Measurements from ENCODE around the gene TIMM22.

TIMM22 gene

GRCh38 chr17:979539-980405 lies 17.2 kb upstream of the TIMM22 start, which contains the start of gene NXN (continued):
- no peak for TF ChIP-seq MZF1 (tag by site-specific recombination; IDR thresholded peaks at IDR 0.05; ENCODE audit: borderline replicate concordance)
- peak; percentile 92 for TF ChIP-seq KLF10 (tag by site-specific recombination; IDR thresholded peaks at IDR 0.05)
- no peak for TF ChIP-seq TCF7L2 (IDR thresholded peaks at IDR 0.05; ENCODE audit: borderline replicate concordance, low read depth, low read length)
- TF ChIP-seq BCL11A (tag by site-specific recombination; IDR thresholded peaks at IDR 0.05; ENCODE audit: low read depth), result peak; percentile 39; the same call in 1 of the 2 replicates
- TF ChIP-seq, protein P1, sequence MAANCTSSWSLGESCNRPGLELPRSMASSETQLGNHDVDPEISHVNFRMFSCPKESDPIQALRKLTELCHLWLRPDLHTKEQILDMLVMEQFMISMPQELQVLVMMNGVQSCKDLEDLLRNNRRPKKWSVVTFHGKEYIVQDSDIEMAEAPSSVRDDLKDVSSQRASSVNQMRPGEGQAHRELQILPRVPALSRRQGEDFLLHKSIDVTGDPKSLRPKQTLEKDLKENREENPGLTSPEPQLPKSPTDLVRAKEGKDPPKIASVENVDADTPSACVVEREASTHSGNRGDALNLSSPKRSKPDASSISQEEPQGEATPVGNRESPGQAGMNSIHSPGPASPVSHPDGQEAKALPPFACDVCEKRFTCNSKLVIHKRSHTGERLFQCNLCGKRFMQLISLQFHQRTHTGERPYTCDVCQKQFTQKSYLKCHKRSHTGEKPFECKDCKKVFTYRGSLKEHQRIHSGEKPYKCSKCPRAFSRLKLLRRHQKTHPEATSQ (tag by site-specific recombination; IDR thresholded peaks at IDR 0.05), result no peak
- no peak; the same call in 1 of the 2 replicates for TF ChIP-seq ZEB2 (tag by site-specific recombination; IDR thresholded peaks at IDR 0.05)
- no peak for TF ChIP-seq BCL6B (tag by site-specific recombination; IDR thresholded peaks at IDR 0.05)
- no peak for TF ChIP-seq YY2 (tag by site-specific recombination; IDR thresholded peaks at IDR 0.05)
- no peak for TF ChIP-seq ZNF621 (tag by site-specific recombination; IDR thresholded peaks at IDR 0.05)
- TF ChIP-seq ZNF549 (tag by site-specific recombination; IDR thresholded peaks at IDR 0.05), result no peak
- TF ChIP-seq SP3 (tag by site-specific recombination; IDR thresholded peaks at IDR 0.05), result peak; percentile 80
- no peak for TF ChIP-seq ZNF530 (tag by site-specific recombination; IDR thresholded peaks at IDR 0.05; ENCODE audit: low read depth)
- no peak for TF ChIP-seq ZBTB49 (tag by site-specific recombination; IDR thresholded peaks at IDR 0.05; ENCODE audit: low read depth)
- no peak for TF ChIP-seq ZNF518A (tag by site-specific recombination; conservative IDR thresholded peaks at IDR 0.05; ENCODE audit: low read depth)
- no peak for TF ChIP-seq HOXA7 (CRISPR knock-in tag; IDR thresholded peaks at IDR 0.05; ENCODE audit: borderline replicate concordance)
- TF ChIP-seq ZFP3 (tag by site-specific recombination; IDR thresholded peaks at IDR 0.05; ENCODE audit: low read depth), result no peak
- peak; percentile 86; the same call in 1 of the 2 replicates for TF ChIP-seq PBX3 (CRISPR knock-in tag; IDR thresholded peaks at IDR 0.05)
- TF ChIP-seq, protein P2, sequence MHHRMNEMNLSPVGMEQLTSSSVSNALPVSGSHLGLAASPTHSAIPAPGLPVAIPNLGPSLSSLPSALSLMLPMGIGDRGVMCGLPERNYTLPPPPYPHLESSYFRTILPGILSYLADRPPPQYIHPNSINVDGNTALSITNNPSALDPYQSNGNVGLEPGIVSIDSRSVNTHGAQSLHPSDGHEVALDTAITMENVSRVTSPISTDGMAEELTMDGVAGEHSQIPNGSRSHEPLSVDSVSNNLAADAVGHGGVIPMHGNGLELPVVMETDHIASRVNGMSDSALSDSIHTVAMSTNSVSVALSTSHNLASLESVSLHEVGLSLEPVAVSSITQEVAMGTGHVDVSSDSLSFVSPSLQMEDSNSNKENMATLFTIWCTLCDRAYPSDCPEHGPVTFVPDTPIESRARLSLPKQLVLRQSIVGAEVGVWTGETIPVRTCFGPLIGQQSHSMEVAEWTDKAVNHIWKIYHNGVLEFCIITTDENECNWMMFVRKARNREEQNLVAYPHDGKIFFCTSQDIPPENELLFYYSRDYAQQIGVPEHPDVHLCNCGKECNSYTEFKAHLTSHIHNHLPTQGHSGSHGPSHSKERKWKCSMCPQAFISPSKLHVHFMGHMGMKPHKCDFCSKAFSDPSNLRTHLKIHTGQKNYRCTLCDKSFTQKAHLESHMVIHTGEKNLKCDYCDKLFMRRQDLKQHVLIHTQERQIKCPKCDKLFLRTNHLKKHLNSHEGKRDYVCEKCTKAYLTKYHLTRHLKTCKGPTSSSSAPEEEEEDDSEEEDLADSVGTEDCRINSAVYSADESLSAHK (tag by site-specific recombination; IDR thresholded peaks at IDR 0.05), result no peak
- 0 out of 2 replicates have a peak, but pooled peaks have one; percentile 13 for TF ChIP-seq HOXC10 (CRISPR knock-in tag; IDR thresholded peaks at IDR 0.05)
- no peak for TF ChIP-seq TSHZ1 (tag by site-specific recombination; IDR thresholded peaks at IDR 0.05; ENCODE audit: borderline replicate concordance)

Data from HEK293 (cell line).